Measurements from ENCODE around the gene SH2D4B. TPM values are rescaled to one million over a fixed set of nuclear protein-coding genes. Genes with fewer than 3 reads are reported as not detected.

The SH2D4B gene
- total RNA-seq, 1 experiment from 2014 or later, result 0.22 TPM

- Histone ChIP-seq H4K20me1 (ENCODE audit: insufficient read depth) (no peaks in the 10 kb centered on the region), H3K9me2 (ENCODE audit: insufficient read depth) (no peaks in the 10 kb centered on the region), H3K79me2 (ENCODE audit: insufficient read depth, low read length) (peaks cover 95% of the 10 kb centered on the region), H2AFZ (ENCODE audit: low read depth, low read length, poor library complexity, severe bottlenecking) (no peak overlapping the region), H3K4me2 (ENCODE audit: low read length) (no peak overlapping the region), H3K9ac (ENCODE audit: low read length) (no peak overlapping the region), H3K4me1 (ENCODE audit: control insufficient read depth in 1 of 2, insufficient read depth in 2 of 2, low read length in 2 of 2) (peaks cover 37 to 46% of the 10 kb centered on the region in 2 experiments), H3K4me3 (replicated peaks in 1 of 2; ENCODE audit: low read depth in 1 of 2, low read length in 2 of 2) (no peak overlapping the region), H3K27ac (ENCODE audit: low read depth, low read length) (no peak overlapping the region), H3K36me3 (ENCODE audit: control insufficient read depth in 1 of 2, insufficient read depth in 2 of 2, low read length in 2 of 2) (peaks cover 4 to 12% of the 10 kb centered on the region in 2 experiments; a peak in 2 of 4 replicates), H3K27me3 (ENCODE audit: insufficient read depth, low read length) (no peaks in the 10 kb centered on the region), H3K9me3 (ENCODE audit: control insufficient read depth in 1 of 2, insufficient read depth in 1 of 2, low read depth in 1 of 2, low read length in 2 of 2) (no peaks in the 10 kb centered on the region)
- DNase-seq (ENCODE audit: low read depth, low spot score) (no peak), ATAC-seq (no peak)
- intact Hi-C loops (cut with micrococcal nuclease), result no loop called here
- TF ChIP-seq EGR1 (IDR thresholded peaks at IDR 0.05; ENCODE audit: low read depth) (no peak), CTCF (IDR thresholded peaks at IDR 0.05 in 2 of 3, conservative IDR thresholded peaks at IDR 0.05 in 1 of 3; ENCODE audit: borderline replicate concordance in 1 of 3, insufficient read depth in 1 of 3, low read depth in 2 of 3, low read length in 2 of 3) (no peak), EZH2phosphoT487 (IDR thresholded peaks at IDR 0.05; ENCODE audit: borderline replicate concordance) (no peak), YY1 (IDR thresholded peaks at IDR 0.05; ENCODE audit: extremely low read depth, insufficient replicate concordance, low read depth, low read length) (no peak), EZH2 (IDR thresholded peaks at IDR 0.05) (no peak)
- no TSS peak for BruUV-seq (replicated peaks)
- POLR2A ChIA-PET, result interaction anchor here (0.8 kb wide), 1 partner anchor 8 kb away, joined by 3 read pairs; no protein-coding TSS in a partner anchor
- RAD21 ChIA-PET (ENCODE audit: low non-redundant PET in 1 of 2, low total read pairs in 2 of 2, uncharacterized antibody in 2 of 2, unreplicated experiment in 2 of 2), result no interaction called here
- CTCF ChIA-PET, result interaction anchor here (2.9 kb wide), 1 partner anchor 14 kb away, joined by 14 read pairs; no protein-coding TSS in a partner anchor
Measured at GRCh38 chr10:80491251-80492102, 46.2 kb upstream of the SH2D4B start.
